HG02610 (cell line): ENCODE data around the gene KHDC1L.
"Not testable (repeated sequence)": the region's sequence is repeated elsewhere in the genome, so short reads cannot be mapped to it uniquely, and the experiment has no call there.

Experiments used
- ATAC-seq: cut with Tn5 transposase; IDR thresholded peaks from one replicate; pipeline ENCODE4 v1.9.1; 2021; ENCODE audit warnings: mild to moderate bottlenecking, moderate library complexity; ENCODE audit not compliant: unreplicated experiment

The KHDC1L gene

GRCh38 chr6:73225396-73225795, at the start of gene KHDC1L:
KHDC1L (minus strand) TSS chr6:73225496; CDS start chr6:73225408, 88 bp downstream.
- ATAC-seq, result no peak

GRCh38 chr6:73269296-73269695, 44.0 kb upstream of the KHDC1L start:
- ATAC-seq, result not testable (repeated sequence)

GRCh38 chr6:73268896-73269295, 43.6 kb upstream of the KHDC1L start:
- not testable (repeated sequence) for ATAC-seq

GRCh38 chr6:73264446-73264845, 39.1 kb upstream of the KHDC1L start:
- ATAC-seq, result no peak

GRCh38 chr6:73263570-73263909, 38.2 kb upstream of the KHDC1L start:
- no peak for ATAC-seq

GRCh38 chr6:73262671-73263569, 37.6 kb upstream of the KHDC1L start, which contains the start of gene KHDC1:
KHDC1 (minus strand) TSS chr6:73263196; CDS start chr6:73242517, 20,679 bp downstream.
- peak; percentile 93 for ATAC-seq

- no peak for ATAC-seq
Observed at GRCh38 chr6:73258721-73259120, 33.4 kb upstream of the KHDC1L start.

GRCh38 chr6:73254323-73254722, 29.0 kb upstream of the KHDC1L start:
- ATAC-seq, result not testable (repeated sequence)

- ATAC-seq, result no peak
Observed at GRCh38 chr6:73252703-73253102, 27.4 kb upstream of the KHDC1L start.

- ATAC-seq, result no peak
Observed at GRCh38 chr6:73250016-73250415, 24.7 kb upstream of the KHDC1L start.

- no peak for ATAC-seq
Observed at GRCh38 chr6:73248192-73248903, 23.1 kb upstream of the KHDC1L start.

GRCh38 chr6:73242001-73242400, 16.7 kb upstream of the KHDC1L start:
- ATAC-seq, result no peak

- ATAC-seq, result no peak
Observed at GRCh38 chr6:73240730-73241129, 15.4 kb upstream of the KHDC1L start.

- no peak for ATAC-seq
Observed at GRCh38 chr6:73236144-73236750, 11.0 kb upstream of the KHDC1L start.

GRCh38 chr6:73234733-73235132, 9.4 kb upstream of the KHDC1L start:
- ATAC-seq, result no peak

- not testable (repeated sequence) for ATAC-seq
Observed at GRCh38 chr6:73233971-73234370, 8.7 kb upstream of the KHDC1L start.

GRCh38 chr6:73233048-73233447, 7.8 kb upstream of the KHDC1L start:
- ATAC-seq, result no peak

- peak; percentile 51 for ATAC-seq
Observed at GRCh38 chr6:73231986-73232391, 6.7 kb upstream of the KHDC1L start.

- no peak for ATAC-seq
Observed at GRCh38 chr6:73227606-73228255, 2.4 kb upstream of the KHDC1L start.

- ATAC-seq, result no peak
Observed at GRCh38 chr6:73216859-73217258, 8.4 kb downstream of the KHDC1L start.

GRCh38 chr6:73209117-73209516, 16.2 kb downstream of the KHDC1L start:
- ATAC-seq, result no peak
